Measurements from ENCODE around the gene HDGFL2. TPM values are rescaled to one million over a fixed set of nuclear protein-coding genes. Genes with fewer than 3 reads are reported as not detected.
A peak's percentile ranks its signal among the peaks of the same experiment; 100 is the strongest.

HDGFL2 gene
- total and polyA plus RNA-seq, 2 donors from 2014 or later, result 37.8 to 38.8 TPM

DNA sequence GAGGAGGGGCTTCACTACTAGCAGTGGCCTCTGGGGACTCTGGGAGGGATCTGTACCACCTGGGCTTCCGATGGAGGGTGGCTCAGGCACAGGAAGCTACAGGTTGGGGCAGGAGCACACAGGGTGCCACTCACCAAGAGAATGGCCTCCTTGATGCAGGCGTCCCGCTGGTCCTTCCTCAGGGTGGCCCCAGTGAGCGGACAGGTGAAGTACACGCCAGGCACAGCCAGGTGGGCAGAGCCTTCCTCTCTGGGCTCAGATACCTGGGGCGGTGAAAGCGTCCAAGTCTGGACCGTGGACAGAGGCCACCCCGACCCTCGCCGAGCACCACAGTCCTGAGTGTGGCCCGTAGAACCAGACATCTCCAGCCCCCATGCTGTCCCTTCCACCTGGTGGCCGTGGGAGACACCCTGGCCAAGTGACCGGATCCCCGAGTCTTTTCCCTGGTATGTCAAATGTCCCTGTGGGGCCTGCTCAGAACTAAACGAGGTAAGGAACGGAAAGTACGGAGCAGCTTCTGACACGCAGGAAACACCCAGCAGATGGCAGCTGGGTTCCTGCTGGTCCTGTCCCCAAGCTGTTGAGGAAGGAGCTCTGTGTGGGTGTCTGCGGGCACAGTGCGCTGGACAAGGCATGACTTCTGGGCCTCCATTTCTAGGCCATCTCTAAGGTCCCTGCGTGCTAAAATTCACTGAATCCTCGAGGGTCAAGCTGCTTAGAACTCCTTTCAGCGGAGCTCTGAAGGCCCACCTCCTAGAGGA is 19.7 kb upstream of the HDGFL2 start:
- Histone ChIP-seq H3K36me3 (ENCODE audit: control insufficient read depth in 2 of 3, insufficient read depth in 3 of 3, low read length in 3 of 3) (peaks cover 3 to 34% (median 21%) of the 10 kb centered on the region in 3 donors), H3K9ac (ENCODE audit: low read length in 3 of 3) (no peak overlapping the region), H3K27ac (ENCODE audit: low read depth in 2 of 2, low read length in 2 of 2) (no peak overlapping the region), H3K4me3 (ENCODE audit: low read length in 3 of 3) (no peak overlapping the region), H3K9me3 (ENCODE audit: control insufficient read depth in 2 of 3, insufficient read depth in 1 of 3, low read length in 3 of 3) (no peaks in the 10 kb centered on the region), H3K4me1 (ENCODE audit: control insufficient read depth in 2 of 3, insufficient read depth in 2 of 3, low read depth in 1 of 3, low read length in 3 of 3) (peaks cover 0 to 18% (median 7%) of the 10 kb centered on the region in 3 donors), H3K27me3 (ENCODE audit: control insufficient read depth, insufficient read depth, low read length) (no peaks in the 10 kb centered on the region)
- no peak for FAIRE-seq
- DNase-seq, result no peak
- intact Hi-C loops (cut with DNase I), result no loop called here
- TF ChIP-seq, protein P1, sequence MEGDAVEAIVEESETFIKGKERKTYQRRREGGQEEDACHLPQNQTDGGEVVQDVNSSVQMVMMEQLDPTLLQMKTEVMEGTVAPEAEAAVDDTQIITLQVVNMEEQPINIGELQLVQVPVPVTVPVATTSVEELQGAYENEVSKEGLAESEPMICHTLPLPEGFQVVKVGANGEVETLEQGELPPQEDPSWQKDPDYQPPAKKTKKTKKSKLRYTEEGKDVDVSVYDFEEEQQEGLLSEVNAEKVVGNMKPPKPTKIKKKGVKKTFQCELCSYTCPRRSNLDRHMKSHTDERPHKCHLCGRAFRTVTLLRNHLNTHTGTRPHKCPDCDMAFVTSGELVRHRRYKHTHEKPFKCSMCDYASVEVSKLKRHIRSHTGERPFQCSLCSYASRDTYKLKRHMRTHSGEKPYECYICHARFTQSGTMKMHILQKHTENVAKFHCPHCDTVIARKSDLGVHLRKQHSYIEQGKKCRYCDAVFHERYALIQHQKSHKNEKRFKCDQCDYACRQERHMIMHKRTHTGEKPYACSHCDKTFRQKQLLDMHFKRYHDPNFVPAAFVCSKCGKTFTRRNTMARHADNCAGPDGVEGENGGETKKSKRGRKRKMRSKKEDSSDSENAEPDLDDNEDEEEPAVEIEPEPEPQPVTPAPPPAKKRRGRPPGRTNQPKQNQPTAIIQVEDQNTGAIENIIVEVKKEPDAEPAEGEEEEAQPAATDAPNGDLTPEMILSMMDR (IDR thresholded peaks at IDR 0.05; ENCODE audit: borderline replicate concordance, extremely low read depth, insufficient read depth), result no peak

DNA sequence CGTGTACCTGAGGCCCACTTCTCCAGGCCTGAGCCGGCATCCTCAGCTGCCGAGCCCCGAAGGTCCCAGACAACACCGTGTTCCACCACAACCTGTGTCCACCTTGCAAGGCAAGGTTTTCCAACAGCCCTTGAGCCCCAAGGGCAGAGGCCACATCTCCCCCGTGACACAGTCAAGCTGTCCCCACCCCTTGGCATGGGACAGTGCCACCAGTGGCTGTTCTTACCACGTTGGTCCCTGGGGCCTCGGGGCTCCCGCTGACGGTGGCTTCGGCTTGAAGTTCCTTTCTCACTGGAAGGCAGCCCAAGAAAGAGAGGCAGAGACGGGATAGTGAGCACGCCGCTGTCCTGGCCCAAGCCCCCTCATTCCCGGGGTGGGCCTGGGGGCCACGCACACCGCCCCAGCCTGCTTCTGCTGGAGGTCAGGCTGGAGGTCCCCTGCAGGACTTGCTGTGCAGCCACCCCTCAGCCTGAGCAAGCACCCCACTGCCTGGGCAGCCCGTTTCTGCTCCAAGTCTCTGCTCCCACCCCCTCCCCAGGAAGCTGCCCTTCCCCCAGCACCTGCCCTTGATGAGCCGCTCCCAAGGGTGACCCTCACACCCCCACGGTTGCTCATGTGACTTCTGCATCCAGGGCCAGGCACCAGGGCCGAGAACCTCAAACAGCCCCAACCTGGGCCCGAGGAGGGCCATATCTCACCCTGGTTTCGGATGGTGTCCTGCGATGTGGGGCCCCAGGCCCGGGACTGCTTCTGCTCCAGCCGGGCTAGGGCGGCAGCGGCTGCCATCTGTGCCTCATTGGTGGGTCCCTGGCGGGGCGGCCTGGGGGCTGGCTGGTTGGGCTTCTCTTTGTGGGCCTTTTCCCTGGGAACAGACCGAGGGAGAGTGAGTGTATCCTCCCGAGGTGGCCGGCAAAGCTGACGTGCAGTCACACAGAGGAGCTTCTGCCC is 18.6 kb upstream of the HDGFL2 start:
- peaks cover 0 to 18% (median 7%) of the 10 kb centered on the region in 3 donors for H3K4me1 ChIP-seq (ENCODE audit: control insufficient read depth in 2 of 3, insufficient read depth in 2 of 3, low read depth in 1 of 3, low read length in 3 of 3)
- no peaks in the 10 kb centered on the region for H3K9me3 ChIP-seq (ENCODE audit: control insufficient read depth in 2 of 3, insufficient read depth in 1 of 3, low read length in 3 of 3)
- H3K27me3 ChIP-seq (ENCODE audit: control insufficient read depth, insufficient read depth, low read length), result no peaks in the 10 kb centered on the region
- H3K9ac ChIP-seq (ENCODE audit: low read length in 3 of 3), result no peak overlapping the region
- FAIRE-seq (no peak), DNase-seq (peak in 1 of 5 donors; percentile 52)
- intact Hi-C loops (cut with DNase I), result no loop called here
- peaks cover 3 to 30% (median 20%) of the 10 kb centered on the region in 3 donors for H3K36me3 ChIP-seq (ENCODE audit: control insufficient read depth in 2 of 3, insufficient read depth in 3 of 3, low read length in 3 of 3)
- no peak overlapping the region for H3K4me3 ChIP-seq (ENCODE audit: low read length in 3 of 3)
- TF ChIP-seq, protein P1 (IDR thresholded peaks at IDR 0.05; ENCODE audit: borderline replicate concordance, extremely low read depth, insufficient read depth), result no peak
- no peak overlapping the region for H3K27ac ChIP-seq (ENCODE audit: low read depth in 2 of 2, low read length in 2 of 2)

DNA sequence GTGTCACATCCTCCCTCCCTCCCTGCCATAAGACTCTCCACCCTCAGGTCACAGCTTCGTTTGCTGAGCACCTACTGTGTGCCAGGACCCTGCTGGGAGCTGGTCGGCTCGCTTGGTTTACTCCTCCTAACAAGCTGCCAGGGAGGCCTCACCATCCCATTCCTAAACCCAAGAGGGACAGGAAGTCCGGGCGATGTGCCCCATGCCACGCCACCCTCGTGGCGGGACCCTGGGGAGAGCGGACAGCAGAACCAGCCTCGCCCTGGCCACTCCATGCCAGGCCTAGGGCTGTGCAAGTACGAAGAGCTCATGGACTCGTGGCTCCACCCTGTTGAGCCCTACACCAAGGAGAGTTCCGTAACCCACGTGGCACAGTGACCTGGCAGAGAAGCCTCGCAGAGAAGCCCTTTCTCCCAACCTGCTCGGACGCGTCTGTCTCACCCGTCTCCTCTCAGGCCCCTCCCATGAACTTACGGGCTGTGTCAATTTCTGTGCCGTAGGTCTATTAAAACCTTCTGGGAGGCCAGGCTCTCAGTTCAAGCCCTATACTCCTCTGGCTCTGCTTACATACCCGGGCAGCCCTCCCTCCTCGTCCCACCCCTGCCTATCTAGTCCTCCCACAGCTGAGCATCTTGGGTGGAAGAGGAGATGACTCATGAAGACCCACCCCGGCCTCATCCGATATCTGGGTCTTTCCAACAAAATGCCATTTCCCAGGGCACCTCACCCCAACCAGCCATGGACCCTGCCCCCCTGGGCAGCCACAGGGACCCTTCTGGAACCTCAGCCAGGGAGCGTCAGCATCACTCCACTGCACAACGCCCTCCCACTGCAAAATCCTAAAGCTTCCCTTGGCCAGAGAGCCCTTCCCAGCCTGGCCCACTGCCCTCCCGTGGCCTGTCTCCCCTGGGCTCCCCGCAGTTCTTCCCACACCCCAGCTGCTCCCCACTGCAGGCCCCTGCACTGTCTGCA is 17.1 kb upstream of the HDGFL2 start:
- intact Hi-C loops (cut with DNase I), result no loop called here
- H3K9ac ChIP-seq (ENCODE audit: low read length in 3 of 3), result peak overlapping the region in 1 of 3 donors; percentile 22
- peaks cover 0 to 18% (median 7%) of the 10 kb centered on the region in 3 donors for H3K4me1 ChIP-seq (ENCODE audit: control insufficient read depth in 2 of 3, insufficient read depth in 2 of 3, low read depth in 1 of 3, low read length in 3 of 3)
- peak overlapping the region in 1 of 2 donors; percentile 14 for H3K27ac ChIP-seq (ENCODE audit: low read depth in 2 of 2, low read length in 2 of 2)
- H3K36me3 ChIP-seq (ENCODE audit: control insufficient read depth in 2 of 3, insufficient read depth in 3 of 3, low read length in 3 of 3), result peaks cover 3 to 18% (median 13%) of the 10 kb centered on the region in 3 donors
- FAIRE-seq (no peak), DNase-seq (peak in 4 of 5 donors; percentile 55 to 76 (median 60))
- H3K27me3 ChIP-seq (ENCODE audit: control insufficient read depth, insufficient read depth, low read length), result no peaks in the 10 kb centered on the region
- no peak overlapping the region for H3K4me3 ChIP-seq (ENCODE audit: low read length in 3 of 3)
- no peaks in the 10 kb centered on the region for H3K9me3 ChIP-seq (ENCODE audit: control insufficient read depth in 2 of 3, insufficient read depth in 1 of 3, low read length in 3 of 3)
- TF ChIP-seq, protein P1 (IDR thresholded peaks at IDR 0.05; ENCODE audit: borderline replicate concordance, extremely low read depth, insufficient read depth), result no peak
